Stimulated activated CD8-positive, alpha-beta memory T cell treated with anti-CD3 and anti-CD28 coated beads, Interleukin-7, amount 100 ng/mL, for 24 hours (primary cell): ENCODE data around the gene ANAPC13.
A peak's percentile ranks its signal among the peaks of the same experiment; 100 is the strongest.

Source experiments
- DNase-seq: peaks from one replicate; pipeline ENCODE4 v3.0.0-alpha.2; 2020; ENCODE audit warnings: low read depth

Gene ANAPC13

GRCh38 chr3:134482622-134483021 is 3.2 kb downstream of the ANAPC13 start:
- no peak for DNase-seq

- DNase-seq: no peak
Measured at GRCh38 chr3:134481166-134481565, 4.6 kb downstream of the ANAPC13 start.

GRCh38 chr3:134480546-134480945 is 5.2 kb downstream of the ANAPC13 start:
- no peak for DNase-seq

- DNase-seq: no peak
Measured at GRCh38 chr3:134477938-134478337, 7.8 kb downstream of the ANAPC13 start.

- DNase-seq: no peak
Measured at GRCh38 chr3:134477002-134477401, 8.8 kb downstream of the ANAPC13 start.

GRCh38 chr3:134476306-134476705 is 9.5 kb downstream of the ANAPC13 start:
- no peak for DNase-seq

- no peak for DNase-seq
Measured at GRCh38 chr3:134474956-134475355, 10.8 kb downstream of the ANAPC13 start.

GRCh38 chr3:134473868-134474546 is 11.8 kb downstream of the ANAPC13 start:
- peak; percentile 68 for DNase-seq

GRCh38 chr3:134472831-134473230 is 13.0 kb downstream of the ANAPC13 start:
- DNase-seq: no peak

GRCh38 chr3:134471521-134472193 is 14.1 kb downstream of the ANAPC13 start:
- no peak for DNase-seq

- no peak for DNase-seq
Measured at GRCh38 chr3:134468519-134468918, 17.3 kb downstream of the ANAPC13 start.

- DNase-seq: no peak
Measured at GRCh38 chr3:134466331-134466730, 19.5 kb downstream of the ANAPC13 start.

- DNase-seq: no peak
Measured at GRCh38 chr3:134464689-134465365, 21.0 kb downstream of the ANAPC13 start.

GRCh38 chr3:134464064-134464688 is 21.6 kb downstream of the ANAPC13 start:
- DNase-seq: no peak

GRCh38 chr3:134463676-134464063 is 22.1 kb downstream of the ANAPC13 start:
- no peak for DNase-seq

- DNase-seq: no peak
Measured at GRCh38 chr3:134462331-134462941, 23.3 kb downstream of the ANAPC13 start.

GRCh38 chr3:134460965-134461364 is 24.8 kb downstream of the ANAPC13 start:
- no peak for DNase-seq

GRCh38 chr3:134459562-134459961 is 26.2 kb downstream of the ANAPC13 start:
- DNase-seq: no peak

GRCh38 chr3:134458406-134458945 is 27.3 kb downstream of the ANAPC13 start:
- DNase-seq: no peak

- DNase-seq: no peak
Measured at GRCh38 chr3:134457376-134458074, 28.3 kb downstream of the ANAPC13 start.

- DNase-seq: no peak
Measured at GRCh38 chr3:134453631-134454030, 32.2 kb downstream of the ANAPC13 start.
